IPS-NIHi7 (cell line): ENCODE data around the gene RASGRP3.

Source experiments
- DNase-seq: peaks from one replicate; pipeline ENCODE4 v3.0.0; 2012; ENCODE audit warnings: mixed read lengths; ENCODE audit errors: extremely low spot score

The RASGRP3 gene

GRCh38 chr2:33522576-33522975 lies 46.1 kb downstream of the RASGRP3 start:
- DNase-seq = no peak

DNA sequence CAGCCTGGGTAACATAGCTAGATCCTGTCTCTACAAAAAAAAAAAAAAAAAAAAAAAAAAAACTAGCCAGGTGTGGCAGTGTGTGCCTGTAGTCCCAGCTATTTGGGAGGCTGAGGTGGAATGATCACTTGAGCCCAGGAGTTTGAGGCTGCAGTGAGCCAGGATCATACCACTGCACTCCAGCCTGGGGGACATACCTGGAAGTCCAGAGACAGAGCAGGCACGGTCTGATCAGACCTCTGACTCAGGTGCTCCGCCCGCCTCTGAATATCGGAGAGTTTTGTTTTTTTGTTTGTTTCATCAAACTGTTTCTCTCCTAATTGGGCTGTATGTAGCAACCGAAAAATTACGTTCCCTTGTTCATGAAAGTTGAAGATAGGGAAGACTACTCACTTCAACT lies 49.2 kb downstream of the RASGRP3 start:
- DNase-seq = no peak

DNA sequence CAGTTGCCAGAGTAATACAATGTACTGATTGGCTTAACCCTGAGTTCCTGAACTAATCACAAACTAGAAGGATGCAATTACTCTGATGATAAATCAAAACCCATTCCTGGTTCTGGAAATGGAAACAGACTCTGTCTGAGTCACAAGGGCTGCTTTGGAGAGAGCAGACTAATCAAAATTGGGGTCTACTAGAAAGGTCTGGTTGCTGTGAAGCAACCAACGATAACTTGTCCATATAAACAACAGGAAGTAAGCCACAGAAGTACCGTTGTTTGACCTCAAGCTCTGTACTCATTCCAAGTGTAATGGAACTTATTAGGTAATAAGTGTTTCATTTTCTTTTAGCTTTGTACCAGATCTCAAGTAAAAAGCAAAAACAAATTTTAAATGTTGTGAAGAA lies 49.7 kb downstream of the RASGRP3 start:
- no peak for DNase-seq

- DNase-seq = no peak
Observed at GRCh38 chr2:33526921-33527320, 50.5 kb downstream of the RASGRP3 start.

- no peak for DNase-seq
Observed at GRCh38 chr2:33528441-33528950, 52.0 kb downstream of the RASGRP3 start.

DNA sequence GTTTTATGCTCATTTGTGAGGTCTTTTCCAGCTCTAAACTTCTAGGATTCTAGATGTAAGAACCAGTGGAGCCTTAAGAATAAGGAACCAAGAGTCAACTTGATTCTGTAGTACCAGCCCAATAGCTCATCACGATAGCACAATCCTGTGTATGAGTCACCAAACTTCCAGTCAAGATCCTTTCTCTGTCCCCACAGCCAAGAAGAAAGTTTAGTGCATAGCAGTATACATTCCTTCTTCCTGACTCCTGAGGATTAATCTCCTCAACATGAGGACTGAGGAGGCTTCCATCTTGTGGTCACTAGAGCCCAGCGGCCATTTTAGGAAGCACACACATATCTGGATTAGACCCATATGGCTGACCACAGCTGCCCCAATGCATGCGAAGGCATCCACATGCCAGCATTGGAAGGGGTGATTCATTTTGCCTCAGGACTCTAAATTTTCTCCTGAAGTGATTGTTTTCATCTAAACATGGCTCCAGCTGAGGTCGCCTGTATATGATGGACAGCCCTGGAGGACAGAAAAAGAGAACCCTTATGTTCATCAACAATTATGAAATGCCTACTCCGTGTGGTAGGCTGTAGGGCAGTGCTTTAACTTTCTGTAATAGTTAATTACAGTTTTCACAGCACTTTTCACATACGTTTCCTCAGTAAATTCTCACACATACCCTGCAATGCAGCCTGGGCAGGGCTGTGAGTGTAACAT lies 53.5 kb downstream of the RASGRP3 start:
- no peak for DNase-seq

DNA sequence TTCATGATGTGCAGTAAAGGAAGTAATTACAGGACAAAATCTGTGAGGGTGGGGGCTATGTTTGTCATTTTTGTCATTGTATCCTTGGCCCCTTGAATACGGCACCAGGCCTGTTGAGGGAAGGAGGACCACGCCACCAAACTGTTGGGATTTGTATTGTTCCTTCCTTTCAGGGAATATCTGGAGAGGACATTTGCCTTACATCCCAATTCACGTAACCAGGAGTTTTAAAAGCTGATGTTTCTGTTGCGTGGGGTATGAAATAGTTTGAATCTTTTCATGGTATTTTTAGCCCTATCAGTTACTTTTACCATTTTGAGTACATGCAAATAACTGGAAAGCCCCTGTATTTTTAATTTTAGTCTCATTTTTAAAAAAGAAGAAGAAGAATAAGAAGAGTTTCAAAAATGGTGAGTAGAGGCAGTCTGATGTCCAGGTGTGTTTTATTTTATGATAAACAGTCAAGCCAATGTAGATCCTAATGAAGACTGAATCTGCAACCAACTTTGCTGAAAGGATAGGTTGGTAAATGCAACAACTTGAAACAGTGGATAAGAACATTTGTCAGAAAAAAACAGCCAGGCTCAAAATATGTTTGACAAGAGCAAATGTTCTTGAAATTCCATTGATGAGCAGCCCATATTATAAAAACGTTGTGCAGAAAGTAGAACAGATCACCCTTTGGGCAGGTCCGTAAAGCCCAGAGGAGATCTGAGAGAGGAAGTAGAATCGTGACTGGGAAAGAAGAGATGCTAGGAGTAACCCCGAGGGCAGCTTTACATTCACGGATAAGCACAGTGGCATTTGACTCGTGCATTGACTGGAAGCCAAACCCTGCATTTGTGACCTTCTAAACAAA lies 54.5 kb downstream of the RASGRP3 start:
- no peak for DNase-seq

- DNase-seq = no peak
Observed at GRCh38 chr2:33531549-33532059, 55.2 kb downstream of the RASGRP3 start.

- DNase-seq = no peak
Observed at GRCh38 chr2:33532146-33532545, 55.7 kb downstream of the RASGRP3 start.

DNA sequence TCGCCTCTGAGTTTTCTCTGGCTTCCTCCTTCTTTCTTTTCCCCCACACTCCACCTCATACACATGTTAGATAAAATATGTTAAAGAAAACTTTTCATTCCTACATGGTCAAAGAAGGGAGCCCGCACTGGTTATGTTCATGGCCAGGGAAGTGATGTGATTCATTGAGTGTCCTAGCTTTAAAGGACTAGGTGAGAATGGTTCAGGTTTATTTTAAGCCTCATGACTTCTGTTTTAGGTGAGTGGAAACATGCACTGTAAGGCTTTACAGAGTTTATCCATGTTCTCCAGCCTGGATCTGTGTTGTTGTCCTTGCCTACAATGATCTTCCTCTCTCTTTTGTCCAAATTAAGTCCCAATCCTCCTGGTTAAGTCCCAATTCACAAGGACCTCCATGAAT lies 56.5 kb downstream of the RASGRP3 start:
- DNase-seq = no peak

- no peak for DNase-seq
Observed at GRCh38 chr2:33535421-33535820, 59.0 kb downstream of the RASGRP3 start.

- DNase-seq = no peak
Observed at GRCh38 chr2:33541243-33541642, 64.8 kb downstream of the RASGRP3 start.

GRCh38 chr2:33550206-33550605 lies 73.8 kb downstream of the RASGRP3 start:
- no peak for DNase-seq

DNA sequence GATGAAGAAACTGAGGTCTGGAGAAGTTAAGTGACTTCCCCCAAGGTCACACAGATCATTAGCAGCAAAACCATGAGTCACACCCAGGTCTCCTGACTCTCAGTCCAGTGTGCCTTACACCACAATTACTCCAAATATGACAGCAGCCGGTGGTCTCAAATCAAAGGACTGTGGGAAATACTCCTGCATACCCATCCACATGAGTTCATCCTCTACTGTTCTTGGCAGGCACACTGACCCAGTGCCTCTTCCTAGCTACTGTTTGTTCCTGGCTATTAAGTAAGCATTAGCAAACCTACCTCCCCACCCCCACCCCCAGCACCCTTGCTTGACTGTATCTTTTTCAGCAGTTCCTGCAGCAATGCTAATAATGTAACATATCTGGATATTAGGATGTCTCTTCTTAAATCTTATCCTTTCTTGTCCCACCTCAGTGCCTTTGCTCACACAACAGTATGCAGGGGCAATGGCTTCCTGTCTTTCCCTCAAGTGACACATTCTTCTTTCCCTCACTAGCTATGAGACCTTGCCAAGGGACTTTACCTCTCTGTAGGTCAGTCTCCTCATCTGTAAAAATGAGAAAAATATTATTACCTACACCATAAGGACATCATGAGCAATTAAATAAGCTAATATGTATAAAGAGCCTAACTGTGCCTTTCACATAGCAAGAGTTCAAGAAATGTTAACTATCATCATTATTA lies 76.5 kb downstream of the RASGRP3 start:
- DNase-seq = no peak

DNA sequence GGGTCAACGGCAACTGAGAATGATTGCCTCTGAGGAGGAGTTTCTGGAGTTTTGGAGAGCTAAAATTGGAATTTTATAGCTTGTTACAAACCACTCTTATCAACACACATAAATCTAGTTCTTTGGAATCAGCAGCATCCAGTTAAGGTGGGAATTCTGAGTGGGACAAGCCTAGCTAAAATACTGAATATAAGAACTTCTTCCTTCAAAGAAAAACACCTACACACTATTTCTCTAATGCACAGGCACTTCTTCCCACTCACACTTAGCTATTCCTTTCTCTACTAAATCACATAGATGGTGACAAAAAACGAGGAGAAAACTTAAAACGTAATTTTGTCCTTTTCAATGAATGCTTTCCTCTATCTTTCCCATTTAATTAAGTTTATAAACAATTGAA lies 79.2 kb downstream of the RASGRP3 start:
- DNase-seq = no peak

DNA sequence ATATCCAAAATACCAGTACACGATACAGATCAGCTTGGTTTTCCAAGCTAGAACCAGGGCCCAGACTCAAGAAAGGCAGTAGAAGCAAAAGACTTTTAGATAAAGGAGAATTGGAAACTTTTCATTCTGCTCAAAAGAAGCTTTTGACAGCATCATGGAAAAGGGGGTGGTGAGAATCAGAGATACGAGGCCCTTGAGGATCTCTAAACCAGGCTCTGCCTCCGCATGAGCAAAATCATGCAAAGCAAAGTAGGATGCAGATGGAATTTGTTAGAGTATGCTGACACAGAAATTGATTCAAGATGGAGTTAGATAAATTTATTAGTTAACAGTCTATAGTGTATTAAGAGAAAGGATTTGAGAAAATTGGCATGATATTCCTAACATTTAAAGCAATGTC lies 82.9 kb downstream of the RASGRP3 start:
- no peak for DNase-seq

DNA sequence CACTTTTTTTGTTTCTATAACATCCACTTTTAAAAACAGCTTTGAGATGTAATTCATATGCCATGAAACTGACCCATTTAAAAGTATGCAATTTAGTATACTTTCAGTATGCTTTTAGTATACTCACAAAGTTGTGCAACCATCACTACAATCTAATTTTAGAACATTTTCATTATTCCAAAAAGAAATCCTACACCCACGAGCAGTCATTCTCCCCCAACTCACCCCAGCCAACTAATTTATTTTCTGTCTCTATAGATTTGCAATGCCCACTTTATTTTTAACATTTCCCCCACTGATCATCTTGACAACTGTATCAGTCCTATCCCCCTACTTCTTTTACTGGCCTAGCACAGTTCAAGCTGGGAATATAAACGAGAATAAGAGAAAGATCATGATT lies 83.6 kb downstream of the RASGRP3 start:
- DNase-seq = no peak

GRCh38 chr2:33561872-33562271 lies 85.4 kb downstream of the RASGRP3 start:
- no peak for DNase-seq

DNA sequence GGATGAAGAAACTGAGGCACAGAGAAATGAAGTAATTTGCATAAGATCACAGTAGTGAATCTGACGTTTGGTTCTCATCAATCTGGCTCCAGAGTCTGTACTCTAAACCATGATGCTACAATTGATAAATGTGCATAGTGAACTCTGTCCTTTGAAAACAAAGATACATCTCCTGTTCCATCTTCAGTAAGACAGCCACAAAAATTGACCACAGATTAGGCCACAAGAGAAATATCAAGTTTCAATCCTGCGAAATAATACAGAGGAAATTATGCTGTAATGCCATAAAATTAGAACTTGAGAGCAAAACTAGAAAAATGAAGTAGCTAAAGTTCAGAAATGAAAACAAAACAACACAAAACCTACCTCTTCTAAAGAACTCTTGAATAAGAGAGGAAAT lies 94.2 kb downstream of the RASGRP3 start:
- DNase-seq = no peak

- DNase-seq = no peak
Observed at GRCh38 chr2:33573657-33574056, 97.2 kb downstream of the RASGRP3 start.

DNA sequence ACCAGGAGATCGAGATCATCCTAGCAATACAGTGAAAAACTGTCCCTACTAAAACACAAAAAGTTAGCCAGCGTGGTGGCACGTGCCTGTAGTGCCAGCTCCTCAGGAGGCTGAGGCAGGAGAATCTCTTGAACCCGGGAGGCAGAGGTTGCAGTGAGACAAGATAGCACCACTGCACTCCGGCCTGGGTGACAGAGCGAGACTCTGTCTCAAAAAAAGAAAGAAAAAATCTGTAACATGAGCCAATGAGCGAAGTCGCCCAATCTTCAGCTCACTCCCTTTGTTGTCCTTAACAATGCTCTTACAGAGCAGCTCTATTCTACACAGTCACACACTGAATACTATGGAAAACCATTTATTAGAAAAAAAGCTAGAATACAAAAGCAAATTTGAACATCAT lies 100.6 kb downstream of the RASGRP3 start:
- DNase-seq = no peak

DNA sequence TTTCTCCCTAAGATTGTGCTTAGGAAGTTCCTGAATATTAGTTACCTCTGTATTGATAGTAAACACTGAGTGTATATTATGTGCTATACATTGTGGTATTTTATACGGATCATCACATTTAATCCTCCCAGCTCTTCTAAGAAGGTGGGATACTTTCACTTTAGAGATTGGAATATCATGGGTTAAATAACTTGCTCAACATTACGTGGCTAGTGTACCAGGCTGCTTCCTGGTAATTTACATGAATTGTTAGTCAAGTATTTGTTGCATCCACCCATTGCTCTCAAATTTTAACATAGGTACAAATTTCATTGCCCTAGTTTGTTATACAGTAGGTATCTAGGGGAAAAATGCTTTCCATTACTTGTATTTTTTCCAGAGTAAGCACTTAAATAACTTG lies 101.2 kb downstream of the RASGRP3 start:
- DNase-seq = no peak
